Measurements from ENCODE around the gene PDGFD. TPM values are rescaled to one million over a fixed set of nuclear protein-coding genes. Genes with fewer than 3 reads are reported as not detected.
"Not testable (repeated sequence)": the region's sequence is repeated elsewhere in the genome, so short reads cannot be mapped to it uniquely, and the experiment has no call there.

PDGFD gene
- total RNA-seq, 1 donor from 2014 or later = 13.1 TPM

GRCh38 chr11:104053743-104054478, 110.0 kb downstream of the PDGFD start:
- no peak for DNase-seq

DNA sequence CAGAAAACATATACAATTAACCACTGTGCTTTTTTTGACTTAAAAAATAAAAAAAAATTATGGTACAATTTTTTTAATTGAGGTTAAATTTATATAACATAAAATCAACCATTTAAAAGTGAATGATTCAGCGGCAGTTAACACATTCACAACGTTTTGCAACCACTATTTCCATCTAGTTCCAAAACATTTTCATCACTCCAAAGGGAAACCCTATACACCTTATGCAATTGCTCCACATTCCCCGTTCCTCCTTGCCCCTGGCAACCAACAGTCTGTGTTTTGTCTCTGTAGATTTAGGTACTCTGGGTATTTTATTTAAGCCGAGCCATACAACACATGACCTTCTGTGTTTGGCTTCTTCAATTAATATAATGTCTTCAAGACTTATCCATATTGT, 112.2 kb downstream of the PDGFD start:
- DNase-seq = no peak

DNA sequence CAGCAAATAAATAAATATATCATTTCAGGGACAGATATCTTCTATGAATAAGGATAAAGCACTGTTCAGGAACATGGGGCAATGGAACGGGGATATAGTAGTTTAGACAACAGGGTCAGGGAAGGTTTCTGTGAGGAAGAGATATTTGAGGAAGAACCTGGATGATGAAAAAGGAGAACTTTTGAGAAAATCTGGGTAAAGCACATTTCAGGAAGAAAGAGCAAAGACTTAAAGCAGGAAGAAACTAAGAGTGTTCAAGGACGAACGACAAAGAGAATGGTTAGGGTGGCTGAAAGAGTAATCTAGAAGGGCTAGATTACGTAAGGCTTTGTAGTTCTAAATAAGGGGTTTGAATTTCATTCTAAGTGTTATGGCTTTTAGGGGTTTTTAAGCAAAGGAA, 114.8 kb downstream of the PDGFD start:
- no peak for DNase-seq

DNA sequence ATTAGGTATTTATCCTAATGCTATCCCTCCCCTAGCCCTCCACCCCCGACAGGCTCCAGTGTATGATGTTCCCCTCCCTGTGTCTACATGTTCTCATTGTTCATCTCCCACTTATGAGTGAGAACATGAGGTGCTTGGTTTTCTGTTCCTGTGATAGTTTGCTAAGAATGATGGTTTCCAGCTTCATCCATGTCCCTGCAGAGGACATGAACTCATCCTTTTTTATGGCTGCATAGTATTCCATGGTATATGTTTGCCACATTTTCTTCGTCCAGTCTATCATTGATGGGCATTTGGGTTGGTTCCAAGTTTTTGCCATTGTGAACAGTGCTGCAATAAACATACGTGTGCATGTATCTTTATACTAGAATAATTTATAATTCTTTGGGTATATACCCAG, 117.1 kb downstream of the PDGFD start:
- DNase-seq = not testable (repeated sequence)

GRCh38 chr11:104046331-104046730, 117.6 kb downstream of the PDGFD start:
- DNase-seq = no peak

DNA sequence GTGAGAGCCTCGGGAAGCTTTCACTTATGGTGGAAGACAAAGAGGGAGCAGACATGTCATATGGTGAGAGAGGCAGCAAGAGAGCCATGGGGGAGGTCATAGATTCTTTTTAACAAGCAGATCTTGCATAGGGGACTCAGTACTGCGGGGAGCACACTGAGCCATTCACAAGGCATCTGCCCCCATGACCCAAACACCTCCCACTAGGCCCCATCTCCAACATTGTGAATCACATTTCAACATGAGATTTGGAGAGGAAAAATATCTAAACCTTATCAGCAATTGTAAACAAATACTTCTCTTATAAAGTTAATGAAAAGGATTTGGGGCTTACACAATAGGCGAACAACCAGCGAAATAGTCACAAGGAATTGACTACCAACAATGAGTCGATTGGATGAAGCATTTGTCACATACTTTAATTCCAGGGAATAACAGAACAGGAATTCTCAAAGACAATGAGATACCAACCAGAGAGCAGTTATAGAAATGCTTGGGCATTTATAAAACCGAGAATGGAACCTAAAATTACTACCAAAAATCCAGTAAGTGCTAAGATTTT, 120.2 kb downstream of the PDGFD start:
- DNase-seq = no peak

- DNase-seq = no peak
Observed at GRCh38 chr11:104043142-104043541, 120.8 kb downstream of the PDGFD start.

- no peak for DNase-seq
Observed at GRCh38 chr11:104041792-104042191, 122.2 kb downstream of the PDGFD start.

GRCh38 chr11:104036995-104037394, 127.0 kb downstream of the PDGFD start:
- DNase-seq = no peak

DNA sequence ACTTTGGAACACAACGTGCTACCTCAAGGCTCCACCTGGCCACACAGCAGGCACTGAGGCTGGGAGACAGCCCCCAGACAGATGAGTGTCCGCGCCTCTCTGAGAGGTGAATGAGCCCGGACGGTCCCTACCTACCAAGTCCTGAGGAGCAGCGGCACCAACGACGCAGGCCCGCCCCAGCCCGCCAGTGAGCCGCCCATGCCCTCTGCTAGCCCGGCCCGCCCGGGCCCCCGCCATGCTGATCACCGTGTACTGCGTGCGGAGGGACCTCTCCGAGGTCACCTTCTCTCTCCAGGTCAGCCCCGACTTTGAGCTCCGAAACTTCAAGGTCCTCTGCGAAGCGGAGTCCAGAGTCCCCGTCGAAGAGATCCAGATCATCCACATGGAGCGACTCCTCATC, 127.4 kb downstream of the PDGFD start, which contains the start of gene DDI1:
TSS of gene DDI1 (plus strand) at position 53 of the 400 bp plus-strand sequence. CDS start at position 236, 183 bp downstream.
- DNase-seq = no peak

DNA sequence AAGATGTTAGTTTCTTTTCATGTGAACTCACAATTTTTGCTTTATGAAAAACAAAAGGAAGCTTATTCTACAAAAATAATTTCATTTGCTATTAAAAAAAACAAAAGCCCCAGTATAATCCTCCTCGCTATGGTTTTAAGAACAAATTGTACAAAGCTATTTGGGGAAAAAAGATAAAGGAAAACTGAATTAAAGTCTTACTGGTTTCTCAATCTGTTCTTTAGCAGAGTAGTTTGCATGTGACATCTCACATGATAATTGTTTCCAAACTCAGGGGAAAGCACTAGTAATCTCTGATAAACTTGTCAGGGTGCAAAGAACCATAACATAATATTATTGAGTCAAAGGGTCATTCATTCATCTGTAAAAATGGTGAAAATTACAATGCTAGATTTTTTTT, 130.4 kb downstream of the PDGFD start:
- no peak for DNase-seq

GRCh38 chr11:104033134-104033533, 130.8 kb downstream of the PDGFD start:
- DNase-seq = no peak

GRCh38 chr11:104028476-104029263, 135.3 kb downstream of the PDGFD start:
- no peak for DNase-seq

- DNase-seq = no peak
Observed at GRCh38 chr11:104024572-104024971, 139.4 kb downstream of the PDGFD start.

GRCh38 chr11:104015649-104016415, 148.1 kb downstream of the PDGFD start:
- DNase-seq = no peak

DNA sequence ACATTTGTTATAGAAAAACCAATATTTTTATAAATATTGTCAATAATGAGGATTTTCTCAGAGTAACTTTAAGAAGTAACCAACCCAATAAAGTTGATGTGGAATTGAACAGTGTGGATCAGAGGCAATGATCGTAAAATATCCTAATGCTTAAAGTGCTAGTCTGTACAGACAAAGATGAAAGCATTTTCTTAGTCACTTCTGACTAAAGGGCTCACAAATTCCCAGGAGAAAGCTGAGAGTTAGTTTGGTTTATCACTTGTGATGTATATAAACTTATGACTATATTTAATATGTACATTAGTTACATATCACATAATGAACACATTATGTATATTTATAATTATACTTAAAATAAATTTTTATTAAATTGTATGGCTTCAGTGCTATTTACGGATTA, 152.9 kb downstream of the PDGFD start:
- no peak for DNase-seq

- no peak for DNase-seq
Observed at GRCh38 chr11:104009744-104010143, 154.2 kb downstream of the PDGFD start.

DNA sequence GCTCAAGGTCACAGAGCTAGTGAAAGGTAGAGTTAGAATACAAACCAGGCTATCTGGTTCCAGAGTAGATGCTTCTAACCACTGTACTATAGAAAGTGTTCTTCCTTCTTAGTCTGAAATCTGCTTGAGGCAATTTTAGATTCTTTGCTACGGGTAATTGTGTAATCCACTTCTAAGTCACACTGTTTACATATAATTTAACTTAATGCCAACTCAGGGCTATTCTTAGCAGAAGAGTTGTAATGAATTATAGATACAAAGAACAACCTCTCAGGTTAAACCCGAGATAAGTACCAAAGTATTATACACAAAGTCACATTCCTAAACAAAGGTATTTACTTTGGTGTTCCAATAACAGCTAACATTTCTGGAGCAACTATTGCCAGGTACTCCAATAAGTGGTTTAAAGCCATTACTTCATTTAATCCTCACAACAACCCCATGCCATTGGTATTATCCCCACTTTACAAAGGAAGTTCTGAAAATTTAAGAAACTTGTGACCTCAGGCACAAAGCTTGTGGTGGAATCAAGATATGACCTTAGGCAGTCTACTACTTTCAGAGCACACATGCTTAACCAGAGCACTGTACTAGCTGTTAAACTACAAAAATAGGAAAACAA, 158.6 kb downstream of the PDGFD start:
- DNase-seq = no peak

DNA sequence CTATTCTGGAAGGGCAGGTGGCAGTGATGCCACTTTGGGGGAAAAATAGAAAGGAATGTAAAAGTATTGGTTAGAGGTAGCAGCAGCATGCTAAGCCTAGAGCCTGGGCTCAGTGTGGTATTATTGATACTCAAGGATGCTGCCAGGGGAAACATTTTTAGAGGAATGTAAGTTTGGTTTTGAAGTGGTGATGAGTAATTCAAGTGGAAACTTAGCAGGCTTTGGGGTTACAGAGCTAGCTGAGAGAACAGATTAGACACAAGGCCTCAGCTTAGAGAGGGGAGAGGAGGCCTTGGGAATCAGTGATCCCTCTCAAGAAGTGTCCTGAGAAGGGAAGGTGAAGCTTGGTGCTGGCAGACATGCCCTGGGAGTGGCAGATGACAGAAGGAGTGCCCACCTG, 160.5 kb downstream of the PDGFD start:
- DNase-seq = no peak

DNA sequence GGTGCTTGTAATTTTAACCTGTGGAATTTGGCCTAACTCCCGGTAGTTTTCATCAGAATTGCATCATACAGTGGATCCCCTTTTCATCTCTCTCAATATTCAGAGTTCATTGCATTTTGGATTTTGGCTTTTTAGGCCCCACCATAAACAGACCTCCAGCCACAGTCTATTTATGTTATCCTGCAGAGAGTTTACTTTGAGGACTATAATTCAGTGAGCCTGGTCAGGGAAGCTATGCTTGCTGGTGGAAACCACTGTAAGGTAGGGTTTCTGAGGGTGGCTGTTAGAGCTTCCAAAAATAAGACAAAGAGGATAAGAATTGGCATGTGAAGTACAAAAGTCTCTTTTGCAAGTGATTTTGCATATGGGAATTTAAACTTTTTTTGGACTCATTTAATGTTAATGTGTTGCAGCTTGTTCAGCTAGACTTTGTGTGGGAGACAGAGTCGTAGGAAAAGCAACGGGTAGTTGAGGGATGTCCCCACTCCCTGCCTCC, 162.3 kb downstream of the PDGFD start:
- DNase-seq = no peak

DNA sequence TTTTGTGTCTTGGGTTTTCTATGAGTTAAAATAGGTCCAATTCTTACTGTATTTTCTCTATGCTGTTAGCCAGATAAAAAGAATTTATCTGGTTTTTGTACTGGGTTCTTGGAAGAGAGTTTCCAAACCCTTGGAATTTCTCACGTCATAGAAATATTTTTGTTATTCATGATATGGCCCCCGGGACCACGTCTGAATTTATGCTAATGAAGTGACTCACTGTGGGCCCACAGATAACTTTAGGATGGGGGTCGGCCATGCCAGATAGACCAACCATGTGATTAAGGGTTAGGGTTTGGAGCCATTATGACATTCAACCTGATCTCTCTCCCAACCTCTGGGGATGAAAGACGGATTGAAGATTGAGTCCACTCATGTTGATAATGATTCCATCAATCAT, 163.1 kb downstream of the PDGFD start:
- DNase-seq = no peak
